Measurements from ENCODE around the gene SDE2. TPM values are rescaled to one million over a fixed set of nuclear protein-coding genes. Genes with fewer than 3 reads are reported as not detected.

Gene SDE2
- total and polyA plus RNA-seq, 10 of the 15 experiments (the other 5 are each of a cell fraction or from before 2014, with no cell fraction given) = 2.7 to 19.4 (median 12.6) TPM

- TF ChIP-seq YY1 (IDR thresholded peaks at IDR 0.05; ENCODE audit: low read depth, low read length) (no peak), SUZ12 (IDR thresholded peaks at IDR 0.05; ENCODE audit: unreplicated experiment) (no peak), PML (IDR thresholded peaks at IDR 0.05; ENCODE audit: low read length) (no peak), IRF4 (IDR thresholded peaks at IDR 0.05; ENCODE audit: low read depth, low read length) (peak; percentile 82), MLLT1 (IDR thresholded peaks at IDR 0.05) (no peak), LARP7 (IDR thresholded peaks at IDR 0.05) (no peak), EZH2 (IDR thresholded peaks at IDR 0.05; ENCODE audit: borderline replicate concordance, control insufficient read depth, low read depth, low read length) (no peak), TCF12 (IDR thresholded peaks at IDR 0.05; ENCODE audit: low read depth, low read length) (no peak), TAF1 (IDR thresholded peaks at IDR 0.05; ENCODE audit: borderline replicate concordance, low read depth, low read length) (no peak), EED (IDR thresholded peaks at IDR 0.05; ENCODE audit: low read depth) (peak; percentile 69; the same call in 1 of the 2 replicates), PAX8 (IDR thresholded peaks at IDR 0.05) (no peak), SIX5 (IDR thresholded peaks at IDR 0.05; ENCODE audit: low read depth, low read length, severe bottlenecking) (no peak), MYC (IDR thresholded peaks at IDR 0.05; ENCODE audit: insufficient read depth, insufficient read length, insufficient replicate concordance, low read length, severe bottlenecking) (no peak), ZSCAN29 (IDR thresholded peaks at IDR 0.05) (no peak), CHD4 (IDR thresholded peaks at IDR 0.05) (no peak), CREB1 (IDR thresholded peaks at IDR 0.05; ENCODE audit: low read depth) (0 out of 2 replicates have a peak, but pooled peaks have one; percentile 18), ESRRA (IDR thresholded peaks at IDR 0.05; ENCODE audit: low read length) (no peak), JUNB (IDR thresholded peaks at IDR 0.05) (no peak), ZBTB40 (IDR thresholded peaks at IDR 0.05; ENCODE audit: borderline replicate concordance) (peak; percentile 17; the same call in 1 of the 2 replicates), REST (IDR thresholded peaks at IDR 0.05; ENCODE audit: low read depth, low read length) (no peak), POLR2AphosphoS2 (IDR thresholded peaks at IDR 0.05; ENCODE audit: low read depth, low read length) (no peak), ETV6 (conservative IDR thresholded peaks at IDR 0.05 in 1 of 2, IDR thresholded peaks at IDR 0.05 in 1 of 2; ENCODE audit: borderline replicate concordance in 1 of 2, low read depth in 1 of 2) (no peak), ASH2L (IDR thresholded peaks at IDR 0.05; ENCODE audit: borderline replicate concordance, low read depth) (no peak), KDM1A (IDR thresholded peaks at IDR 0.05; ENCODE audit: borderline replicate concordance) (no peak), SREBF1 (IDR thresholded peaks at IDR 0.05; ENCODE audit: low read length) (no peak)
These were observed 30.0 kb upstream of the SDE2 start (continued) for GRCh38 chr1:226029093-226029496.
